Measurements from ENCODE around the gene SIRT5. TPM values are rescaled to one million over a fixed set of nuclear protein-coding genes. Genes with fewer than 3 reads are reported as not detected.

Gene SIRT5
- polyA plus RNA-seq, 2 of the 4 experiments (the other 2 are of a cell fraction), result 5.1 to 7.8 TPM

- H3K4me2 ChIP-seq, result no peak overlapping the region
- H3K4me3 ChIP-seq, result no peak overlapping the region
- no peaks in the 10 kb centered on the region for H3K4me1 ChIP-seq
- H3K9me3 ChIP-seq, result no peaks in the 10 kb centered on the region
- H3K27ac ChIP-seq, result no peak overlapping the region
- DNase-seq (ENCODE audit: low read depth in 1 of 2, low spot score in 1 of 2), result no peak
- WGBS (ENCODE audit: missing lambda C conversion rate), result 83% methylated on average over 10 of the region's 12 CpGs
- no peak for ATAC-seq
- ChIA-PET CTCF (no interaction called here), POLR2A (no interaction called here)
- FAIRE-seq, result no peak
- TF ChIP-seq POLR2A (IDR thresholded peaks at IDR 0.05; ENCODE audit: low read length) (no peak), JUN (IDR thresholded peaks at IDR 0.05) (no peak), ZC3H11A (IDR thresholded peaks at IDR 0.05) (no peak), ZNF302 (CRISPR knock-in tag; IDR thresholded peaks at IDR 0.05) (no peak), KDM1A (IDR thresholded peaks at IDR 0.05; ENCODE audit: low read depth) (no peak), MAZ (IDR thresholded peaks at IDR 0.05; ENCODE audit: borderline replicate concordance, low read depth, low read length) (no peak)
These were observed 49.4 kb upstream of the SIRT5 start for GRCh38 chr6:13524801-13525508.

DNA sequence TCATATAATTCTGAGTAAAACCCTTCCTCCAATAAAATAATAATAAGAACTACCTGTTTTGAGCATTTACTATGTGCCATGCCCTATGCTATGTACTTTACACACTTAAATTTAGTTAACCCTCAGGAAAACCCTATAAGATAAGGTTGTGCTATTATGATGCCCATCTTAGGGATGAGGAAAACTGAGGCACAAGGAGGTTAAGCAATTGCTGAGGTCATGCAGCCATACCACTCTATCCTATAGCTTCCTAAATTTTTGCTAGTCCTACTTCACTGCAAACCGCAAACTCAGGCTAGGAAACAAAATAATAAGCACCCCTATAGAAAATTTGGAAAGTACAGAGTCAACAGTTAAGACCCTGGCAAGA lies 48.1 kb upstream of the SIRT5 start:
- H3K4me3 ChIP-seq, result no peak overlapping the region
- ChIA-PET POLR2A (interaction anchor here (1.2 kb wide), 1 partner anchor 48 kb away, joined by 3 read pairs; the partner anchor contains the start of gene SIRT5), CTCF (interaction anchor here (1.0 kb wide), 1 partner anchor 48 kb away, joined by 4 read pairs; the partner anchor contains the start of gene SIRT5)
- ATAC-seq (no peak), DNase-seq (ENCODE audit: low read depth in 1 of 2, low spot score in 1 of 2) (no peak), FAIRE-seq (no peak)
- H3K4me2 ChIP-seq, result no peak overlapping the region
- no peak overlapping the region for H3K27ac ChIP-seq
- 100% methylated on average over 1 of the region's 1 CpG for WGBS (ENCODE audit: missing lambda C conversion rate)
- no peaks in the 10 kb centered on the region for H3K4me1 ChIP-seq
- H3K9me3 ChIP-seq, result no peaks in the 10 kb centered on the region
- no peak for TF ChIP-seq HOXB5 (CRISPR knock-in tag; IDR thresholded peaks at IDR 0.05)
- no peak for TF ChIP-seq PHF8 (IDR thresholded peaks at IDR 0.05; ENCODE audit: borderline replicate concordance, low read depth)
- TF ChIP-seq NR3C1 (IDR thresholded peaks at IDR 0.05), result no peak
- TF ChIP-seq POLR2AphosphoS2 (conservative IDR thresholded peaks at IDR 0.05; ENCODE audit: low read length), result no peak
- TF ChIP-seq HDAC2 (IDR thresholded peaks at IDR 0.05), result no peak
- TF ChIP-seq RARB (CRISPR knock-in tag; IDR thresholded peaks at IDR 0.05), result no peak
- TF ChIP-seq EP300 (IDR thresholded peaks at IDR 0.05), result no peak

- Histone ChIP-seq H3K4me1 (no peaks in the 10 kb centered on the region), H3K27ac (no peak overlapping the region), H3K4me3 (no peak overlapping the region), H3K9me3 (no peaks in the 10 kb centered on the region), H3K4me2 (no peak overlapping the region)
- ChIA-PET POLR2A (interaction anchor here (1.2 kb wide), 1 partner anchor 48 kb away, joined by 3 read pairs; the partner anchor contains the start of gene SIRT5), CTCF (interaction anchor here (1.0 kb wide), 1 partner anchor 48 kb away, joined by 4 read pairs; the partner anchor contains the start of gene SIRT5)
- TF ChIP-seq NFE2L2 (conservative IDR thresholded peaks at IDR 0.05; ENCODE audit: low read length), result no peak
- TF ChIP-seq HDAC2 (IDR thresholded peaks at IDR 0.05), result no peak
- TF ChIP-seq HOXB13 (CRISPR knock-in tag; IDR thresholded peaks at IDR 0.05; ENCODE audit: low read depth), result no peak
- TF ChIP-seq, protein P1, sequence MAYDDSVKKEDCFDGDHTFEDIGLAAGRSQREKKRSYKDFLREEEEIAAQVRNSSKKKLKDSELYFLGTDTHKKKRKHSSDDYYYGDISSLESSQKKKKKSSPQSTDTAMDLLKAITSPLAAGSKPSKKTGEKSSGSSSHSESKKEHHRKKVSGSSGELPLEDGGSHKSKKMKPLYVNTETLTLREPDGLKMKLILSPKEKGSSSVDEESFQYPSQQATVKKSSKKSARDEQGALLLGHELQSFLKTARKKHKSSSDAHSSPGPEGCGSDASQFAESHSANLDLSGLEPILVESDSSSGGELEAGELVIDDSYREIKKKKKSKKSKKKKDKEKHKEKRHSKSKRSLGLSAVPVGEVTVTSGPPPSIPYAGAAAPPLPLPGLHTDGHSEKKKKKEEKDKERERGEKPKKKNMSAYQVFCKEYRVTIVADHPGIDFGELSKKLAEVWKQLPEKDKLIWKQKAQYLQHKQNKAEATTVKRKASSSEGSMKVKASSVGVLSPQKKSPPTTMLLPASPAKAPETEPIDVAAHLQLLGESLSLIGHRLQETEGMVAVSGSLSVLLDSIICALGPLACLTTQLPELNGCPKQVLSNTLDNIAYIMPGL (CRISPR knock-in tag; IDR thresholded peaks at IDR 0.05; ENCODE audit: borderline replicate concordance), result no peak
- DNase-seq (ENCODE audit: low read depth in 1 of 2, low spot score in 1 of 2) (no peak), ATAC-seq (no peak), FAIRE-seq (no peak)
- WGBS (ENCODE audit: missing lambda C conversion rate), result 69% methylated on average over 16 of the region's 17 CpGs
These were observed 47.4 kb upstream of the SIRT5 start for GRCh38 chr6:13526727-13527670.

GRCh38 chr6:13527671-13528056 lies 46.7 kb upstream of the SIRT5 start:
- CTCF ChIA-PET, result no interaction called here
- ATAC-seq (no peak), DNase-seq (ENCODE audit: low read depth in 1 of 2, low spot score in 1 of 2) (no peak), FAIRE-seq (no peak)
- POLR2A ChIA-PET, result interaction anchor here (1.2 kb wide), 1 partner anchor 47 kb away, joined by 3 read pairs; the partner anchor contains the start of gene SIRT5
- H3K27ac ChIP-seq, result no peak overlapping the region
- 90% methylated on average over 4 of the region's 4 CpGs for WGBS (ENCODE audit: missing lambda C conversion rate)
- H3K4me1 ChIP-seq, result no peaks in the 10 kb centered on the region
- no peak overlapping the region for H3K4me2 ChIP-seq
- no peak overlapping the region for H3K4me3 ChIP-seq
- H3K9me3 ChIP-seq, result no peaks in the 10 kb centered on the region
- TF ChIP-seq, protein P1 (CRISPR knock-in tag; IDR thresholded peaks at IDR 0.05; ENCODE audit: borderline replicate concordance), result no peak
- no peak for TF ChIP-seq EHF (CRISPR knock-in tag; IDR thresholded peaks at IDR 0.05)
- TF ChIP-seq HEYL (CRISPR knock-in tag; IDR thresholded peaks at IDR 0.05), result no peak
- TF ChIP-seq NPAS2 (CRISPR knock-in tag; IDR thresholded peaks at IDR 0.05; ENCODE audit: borderline replicate concordance), result no peak
- TF ChIP-seq TP53 (CRISPR knock-in tag; IDR thresholded peaks at IDR 0.05), result no peak
- TF ChIP-seq, protein P2, sequence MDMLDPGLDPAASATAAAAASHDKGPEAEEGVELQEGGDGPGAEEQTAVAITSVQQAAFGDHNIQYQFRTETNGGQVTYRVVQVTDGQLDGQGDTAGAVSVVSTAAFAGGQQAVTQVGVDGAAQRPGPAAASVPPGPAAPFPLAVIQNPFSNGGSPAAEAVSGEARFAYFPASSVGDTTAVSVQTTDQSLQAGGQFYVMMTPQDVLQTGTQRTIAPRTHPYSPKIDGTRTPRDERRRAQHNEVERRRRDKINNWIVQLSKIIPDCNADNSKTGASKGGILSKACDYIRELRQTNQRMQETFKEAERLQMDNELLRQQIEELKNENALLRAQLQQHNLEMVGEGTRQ (IDR thresholded peaks at IDR 0.05), result no peak
- no peak for TF ChIP-seq HDAC2 (IDR thresholded peaks at IDR 0.05)
- TF ChIP-seq RNF2 (IDR thresholded peaks at IDR 0.05; ENCODE audit: borderline replicate concordance, low read depth), result no peak
- TF ChIP-seq, protein P3, sequence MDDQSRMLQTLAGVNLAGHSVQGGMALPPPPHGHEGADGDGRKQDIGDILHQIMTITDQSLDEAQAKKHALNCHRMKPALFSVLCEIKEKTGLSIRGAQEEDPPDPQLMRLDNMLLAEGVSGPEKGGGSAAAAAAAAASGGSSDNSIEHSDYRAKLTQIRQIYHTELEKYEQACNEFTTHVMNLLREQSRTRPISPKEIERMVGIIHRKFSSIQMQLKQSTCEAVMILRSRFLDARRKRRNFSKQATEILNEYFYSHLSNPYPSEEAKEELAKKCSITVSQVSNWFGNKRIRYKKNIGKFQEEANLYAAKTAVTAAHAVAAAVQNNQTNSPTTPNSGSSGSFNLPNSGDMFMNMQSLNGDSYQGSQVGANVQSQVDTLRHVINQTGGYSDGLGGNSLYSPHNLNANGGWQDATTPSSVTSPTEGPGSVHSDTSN (IDR thresholded peaks at IDR 0.05), result no peak

Measured in A549 (cell line).